Measurements from ENCODE around the gene SIGLEC11.
"Not testable (repeated sequence)": the region's sequence is repeated elsewhere in the genome, so short reads cannot be mapped to it uniquely, and the experiment has no call there.

Gene SIGLEC11

GRCh38 chr19:49960980-49961379, at the start of gene SIGLEC11:
Gene SIGLEC11, minus strand, starts transcription at chr19:49961172. Its CDS starts 91 bp downstream, at chr19:49961081.
- not testable (repeated sequence) for DNase-seq (ENCODE audit: low read depth in 2 of 2)

- no peak for DNase-seq (ENCODE audit: low read depth in 2 of 2)
Measured at GRCh38 chr19:50008532-50008931, 47.6 kb upstream of the SIGLEC11 start.

- DNase-seq (ENCODE audit: low read depth in 2 of 2): no peak
Measured at GRCh38 chr19:50007947-50008346, 47.0 kb upstream of the SIGLEC11 start.

GRCh38 chr19:50007170-50007569, 46.2 kb upstream of the SIGLEC11 start:
- no peak for DNase-seq (ENCODE audit: low read depth in 2 of 2)

GRCh38 chr19:50005428-50005827, 44.5 kb upstream of the SIGLEC11 start:
- no peak for DNase-seq (ENCODE audit: low read depth in 2 of 2)

- DNase-seq (ENCODE audit: low read depth in 2 of 2): no peak
Measured at GRCh38 chr19:50003810-50004419, 42.9 kb upstream of the SIGLEC11 start.

GRCh38 chr19:50003254-50003788, 42.3 kb upstream of the SIGLEC11 start:
- DNase-seq (ENCODE audit: low read depth in 2 of 2): no peak

- no peak for DNase-seq (ENCODE audit: low read depth in 2 of 2)
Measured at GRCh38 chr19:50002386-50002960, 41.5 kb upstream of the SIGLEC11 start.

GRCh38 chr19:50001775-50002174, 40.8 kb upstream of the SIGLEC11 start:
- no peak for DNase-seq (ENCODE audit: low read depth in 2 of 2)

- DNase-seq (ENCODE audit: low read depth in 2 of 2): no peak
Measured at GRCh38 chr19:50000841-50001557, 40.0 kb upstream of the SIGLEC11 start.

- DNase-seq (ENCODE audit: low read depth in 2 of 2): no peak
Measured at GRCh38 chr19:50000038-50000840, 39.3 kb upstream of the SIGLEC11 start.

GRCh38 chr19:49999371-50000010, 38.5 kb upstream of the SIGLEC11 start:
- DNase-seq (ENCODE audit: low read depth in 2 of 2): no peak

- DNase-seq (ENCODE audit: low read depth in 2 of 2): no peak
Measured at GRCh38 chr19:49997709-49998108, 36.7 kb upstream of the SIGLEC11 start.

- no peak for DNase-seq (ENCODE audit: low read depth in 2 of 2)
Measured at GRCh38 chr19:49988433-49988832, 27.5 kb upstream of the SIGLEC11 start.

- no peak for DNase-seq (ENCODE audit: low read depth in 2 of 2)
Measured at GRCh38 chr19:49988007-49988406, 27.0 kb upstream of the SIGLEC11 start.

- DNase-seq (ENCODE audit: low read depth in 2 of 2): peak; percentile 35 to 41
Measured at GRCh38 chr19:49987159-49987698, 26.3 kb upstream of the SIGLEC11 start.

- no peak for DNase-seq (ENCODE audit: low read depth in 2 of 2)
Measured at GRCh38 chr19:49986354-49986753, 25.4 kb upstream of the SIGLEC11 start.

- DNase-seq (ENCODE audit: low read depth in 2 of 2): no peak
Measured at GRCh38 chr19:49985871-49986270, 24.9 kb upstream of the SIGLEC11 start.

GRCh38 chr19:49984491-49984890, 23.5 kb upstream of the SIGLEC11 start:
- DNase-seq (ENCODE audit: low read depth in 2 of 2): no peak

- peak; percentile 61 to 74 for DNase-seq (ENCODE audit: low read depth in 2 of 2)
Measured at GRCh38 chr19:49983645-49984229, 22.8 kb upstream of the SIGLEC11 start.
